ENCODE data around the gene ADAMTSL5. TPM values are rescaled to one million over a fixed set of nuclear protein-coding genes. Genes with fewer than 3 reads are reported as not detected.

ADAMTSL5 gene
- total and polyA plus RNA-seq, 9 of the 15 experiments (the other 6 are each of a cell fraction or from before 2014, with no cell fraction given) = 1.0 to 11.6 (median 4.1) TPM

GRCh38 chr19:1457892-1458291, 54.9 kb downstream of the ADAMTSL5 start:
- intact Hi-C loops (cut with micrococcal nuclease) = loop anchor here (5.0 kb wide), 1 partner anchor 54 kb away; the partner anchor contains the start of gene ADAMTSL5

GRCh38 chr19:1457031-1457739, 55.6 kb downstream of the ADAMTSL5 start:
- intact Hi-C loops (cut with micrococcal nuclease) (loop anchor here (5.0 kb wide), 1 partner anchor 55 kb away; the partner anchor contains the start of gene ADAMTSL5), in situ Hi-C loops (cut with MboI) (loop anchor here (5.0 kb wide), 1 partner anchor 50 kb away; no protein-coding TSS in a partner anchor)
- H3K9me3 ChIP-seq (replicated peaks; ENCODE audit: control insufficient read depth, insufficient read depth, low read depth, low read length) = no peaks in the 10 kb centered on the region
- H3K36me3 ChIP-seq (ENCODE audit: control insufficient read depth, insufficient read depth, low read length) = peaks cover 6% of the 10 kb centered on the region; the same call in 1 of the 3 replicates
- no peak overlapping the region for H2AFZ ChIP-seq (ENCODE audit: low read depth, low read length)
- DNase-seq (ENCODE audit: extremely low read depth in 1 of 4, low spot score in 3 of 4) = no peak
- no peaks in the 10 kb centered on the region for H3K79me2 ChIP-seq (ENCODE audit: control insufficient read depth, insufficient read depth, low read length)
- peaks cover 5 to 75% of the 10 kb centered on the region in 2 experiments; a peak in 4 of 5 replicates for H3K4me1 ChIP-seq (replicated peaks in 1 of 2; ENCODE audit: control insufficient read depth in 2 of 2, insufficient read depth in 2 of 2, low read length in 2 of 2)
- H3K4me2 ChIP-seq (ENCODE audit: insufficient read depth, low read length) = no peak overlapping the region
- no peak for ATAC-seq
- H4K20me1 ChIP-seq (replicated peaks; ENCODE audit: control insufficient read depth, insufficient read depth, low read length) = peaks cover 25% of the 10 kb centered on the region
- ChIA-PET CTCF (ENCODE audit: low intra/inter-chr PET ratio) (no interaction called here), POLR2A (interaction anchor here (0.5 to 1.5 kb wide), 4 partner anchors 17 to 438 kb away, joined by 3 to 4 read pairs (median 3); partner anchors contain the start of gene CIRBP)
- no peaks in the 10 kb centered on the region for H3K27me3 ChIP-seq (ENCODE audit: control insufficient read depth in 2 of 2, insufficient read depth in 2 of 2, low read length in 2 of 2)
- H3K9ac ChIP-seq (ENCODE audit: insufficient read depth in 1 of 2, low read depth in 2 of 2, low read length in 2 of 2) = no peak overlapping the region
- FAIRE-seq = no peak
- no peak overlapping the region for H3K4me3 ChIP-seq
- no peak overlapping the region for H3K27ac ChIP-seq (ENCODE audit: extremely low read depth, low read depth, low read length)
- peaks cover 7% of the 10 kb centered on the region for H3K9me1 ChIP-seq (ENCODE audit: control insufficient read depth, insufficient read depth, low read length)
- WGBS (ENCODE audit: insufficient coverage, low coverage, missing lambda C conversion rate) = 53% methylated on average over 26 of the region's 48 CpGs
- no TSS peak for BruUV-seq (replicated peaks)
- TF ChIP-seq HNRNPL (IDR thresholded peaks at IDR 0.05; ENCODE audit: low read depth, low read length) (peak; percentile 69; the same call in 1 of the 2 replicates), SNRNP70 (optimal IDR thresholded peaks at IDR 0.05; ENCODE audit: low read depth, low read length) (no peak), CXXC5 (CRISPR knock-in tag; IDR thresholded peaks at IDR 0.05) (no peak), ZNF518B (CRISPR knock-in tag; IDR thresholded peaks at IDR 0.05) (no peak), ETV1 (tag; conservative IDR thresholded peaks at IDR 0.05; ENCODE audit: low read depth) (no peak), CC2D1A (IDR thresholded peaks at IDR 0.05) (no peak), DACH1 (IDR thresholded peaks at IDR 0.05; ENCODE audit: partially characterized antibody) (no peak)

More at GRCh38 chr19:1457892-1458291, 54.9 kb downstream of the ADAMTSL5 start:
- Histone ChIP-seq H3K27ac (ENCODE audit: extremely low read depth, low read depth, low read length) (no peak overlapping the region), H3K9me1 (ENCODE audit: control insufficient read depth, insufficient read depth, low read length) (peaks cover 7% of the 10 kb centered on the region), H3K9me3 (replicated peaks; ENCODE audit: control insufficient read depth, insufficient read depth, low read depth, low read length) (no peaks in the 10 kb centered on the region), H4K20me1 (replicated peaks; ENCODE audit: control insufficient read depth, insufficient read depth, low read length) (peaks cover 25% of the 10 kb centered on the region), H3K4me3 (no peak overlapping the region), H3K36me3 (ENCODE audit: control insufficient read depth, insufficient read depth, low read length) (peaks cover 6% of the 10 kb centered on the region; the same call in 1 of the 3 replicates), H3K9ac (ENCODE audit: insufficient read depth in 1 of 2, low read depth in 2 of 2, low read length in 2 of 2) (peak overlapping the region in 1 of 2 experiments; percentile 14; a peak in 1 of 4 replicates), H3K4me1 (replicated peaks in 1 of 2; ENCODE audit: control insufficient read depth in 2 of 2, insufficient read depth in 2 of 2, low read length in 2 of 2) (peaks cover 5 to 68% of the 10 kb centered on the region in 2 experiments; a peak in 4 of 5 replicates), H3K27me3 (ENCODE audit: control insufficient read depth in 2 of 2, insufficient read depth in 2 of 2, low read length in 2 of 2) (no peaks in the 10 kb centered on the region), H3K79me2 (ENCODE audit: control insufficient read depth, insufficient read depth, low read length) (no peaks in the 10 kb centered on the region), H2AFZ (ENCODE audit: low read depth, low read length) (no peak overlapping the region), H3K4me2 (ENCODE audit: insufficient read depth, low read length) (no peak overlapping the region)
- DNase-seq (ENCODE audit: extremely low read depth in 1 of 4, low spot score in 3 of 4) = no peak
- ChIA-PET POLR2A (interaction anchor here (0.5 to 1.5 kb wide), 6 partner anchors 12 to 439 kb away, joined by 3 to 7 read pairs (median 4); partner anchors contain the start of gene CIRBP), CTCF (ENCODE audit: low intra/inter-chr PET ratio) (no interaction called here)
- BruUV-seq (replicated peaks) = no TSS peak
- WGBS (ENCODE audit: insufficient coverage, low coverage, missing lambda C conversion rate) = 44% methylated on average over 8 of the region's 16 CpGs
- TF ChIP-seq POLR2G (IDR thresholded peaks at IDR 0.05; ENCODE audit: low read depth, low read length) (peak; percentile 67), ZNF408 (CRISPR knock-in tag; IDR thresholded peaks at IDR 0.05; ENCODE audit: low read depth) (no peak)
- no peak for ATAC-seq
- in situ Hi-C loops (cut with MboI) = loop anchor here (5.0 kb wide), 1 partner anchor 49 kb away; no protein-coding TSS in a partner anchor
- FAIRE-seq = no peak
